GM23338 (cell line): ENCODE results near the gene IZUMO4. TPM values are rescaled to one million over a fixed set of nuclear protein-coding genes. Genes with fewer than 3 reads are reported as not detected.

Experiments used
- ATAC-seq: fragments of 200-7000 bp; cut with Tn5 transposase; 3 replicates; pipeline ENCODE4 v1.9.1; 2020
- DNase-seq: peaks from one replicate; pipeline ENCODE4 v3.0.0-alpha.2; 2015; ENCODE audit warnings: low spot score
- H2AFZ ChIP-seq: fragments of 200-600 bp; sonication (generic); 2 replicates; pipeline ENCODE4 v1.8.0; 2016; ENCODE audit warnings: antibody characterized with exemption, mild to moderate bottlenecking, moderate library complexity
- H3F3A ChIP-seq: fragments of 200-600 bp; sonication (generic); replicated peaks from 2 replicates; pipeline ENCODE4 v1.8.0; 2017; ENCODE audit warnings: antibody characterized with exemption, mixed run types, low read depth
- H3K27ac ChIP-seq: fragments of 200-600 bp; sonication (generic); 2 replicates; pipeline ENCODE4 v1.6.1; 2016; ENCODE audit warnings: low read depth
- H3K27me3 ChIP-seq: fragments of 200-600 bp; sonication (generic); 2 replicates; pipeline ENCODE4 v1.8.0; 2016; ENCODE audit warnings: mild to moderate bottlenecking, mixed run types, moderate library complexity; ENCODE audit not compliant: insufficient read depth
- H3K36me3 ChIP-seq: fragments of 200-600 bp; sonication (generic); 2 replicates; pipeline ENCODE4 v1.8.0; 2016; ENCODE audit warnings: mild to moderate bottlenecking; ENCODE audit not compliant: insufficient read depth
- H3K4me1 ChIP-seq: fragments of 200-600 bp; sonication (generic); 2 replicates; pipeline ENCODE4 v1.8.0; 2016; ENCODE audit warnings: mild to moderate bottlenecking, moderate library complexity; ENCODE audit not compliant: insufficient read depth
- H3K4me2 ChIP-seq: fragments of 200-600 bp; sonication (generic); 2 replicates; pipeline ENCODE4 v1.7.1; 2017; ENCODE audit warnings: mixed run types
- H3K4me3 ChIP-seq: fragments of 200-600 bp; sonication (generic); 2 replicates; pipeline ENCODE4 v1.6.1; 2016; ENCODE audit warnings: mixed run types
- H3K79me2 ChIP-seq: fragments of 200-600 bp; sonication (generic); replicated peaks from 2 replicates; pipeline ENCODE4 v1.8.0; 2017; ENCODE audit warnings: mild to moderate bottlenecking; ENCODE audit not compliant: insufficient read depth
- H3K9me2 ChIP-seq: fragments of 200-600 bp; sonication (generic); 2 replicates; pipeline ENCODE4 v1.8.0; 2017; ENCODE audit not compliant: insufficient read depth
- H4K20me1 ChIP-seq: fragments of 200-600 bp; sonication (generic); replicated peaks from 2 replicates; pipeline ENCODE4 v1.8.0; 2017; ENCODE audit warnings: mild to moderate bottlenecking; ENCODE audit not compliant: insufficient read depth
- H3K27ac Mint-ChIP-seq: 2 replicates; pipeline ENCODE4 v1.8.0; 2020; ENCODE audit warnings: inconsistent platforms, mild to moderate bottlenecking, moderate library complexity, mixed read lengths
- H3K27me3 Mint-ChIP-seq: 3 replicates; pipeline ENCODE4 v1.8.0; 2022; ENCODE audit warnings: low read depth, mild to moderate bottlenecking, moderate library complexity, mixed read lengths, inconsistent platforms; ENCODE audit not compliant: insufficient read depth, poor library complexity
- H3K36me3 Mint-ChIP-seq: 3 replicates; pipeline ENCODE4 v1.8.0; 2021; ENCODE audit warnings: low read depth, mild to moderate bottlenecking, inconsistent platforms, moderate library complexity, mixed read lengths
- H3K4me1 Mint-ChIP-seq: 3 replicates; pipeline ENCODE4 v1.8.0; 2020; ENCODE audit warnings: mild to moderate bottlenecking, inconsistent platforms, mixed read lengths
- H3K4me3 Mint-ChIP-seq: 3 replicates; pipeline ENCODE4 v1.8.0; 2021; ENCODE audit warnings: moderate library complexity, mild to moderate bottlenecking, inconsistent platforms, mixed read lengths
- H3K9me3 Mint-ChIP-seq: 3 replicates; pipeline ENCODE4 v1.8.0; 2020; ENCODE audit warnings: moderate library complexity, mild to moderate bottlenecking, inconsistent platforms, mixed read lengths
- CREB1 ChIP-seq: fragments of 250-450 bp; sonication (Bioruptor Pico); IDR thresholded peaks from 2 replicates; pipeline ENCODE4 v1.5.0; 2020; ENCODE audit warnings: low read depth, mild to moderate bottlenecking, moderate library complexity
- CTCF ChIP-seq, 2 experiments: fragments of 200-600 bp in 1 of 2; sonication (generic) in 1 of 2; conservative IDR thresholded peaks; 2 replicates each; pipeline versions ENCODE4 v1.5.1 to v1.6.1; 2016 to 2017; ENCODE audit warnings: antibody characterized with exemption in 2 of 2, low read depth in 2 of 2, mild to moderate bottlenecking in 2 of 2, moderate library complexity in 1 of 2
- ETS1 ChIP-seq: IDR thresholded peaks from 2 replicates; pipeline ENCODE4 v1.6.1; 2016; ENCODE audit warnings: antibody characterized with exemption
- EZH2 ChIP-seq: fragments of 200-600 bp; sonication (generic); IDR thresholded peaks from one replicate; pipeline ENCODE4 v1.8.0; 2017; ENCODE audit warnings: antibody characterized with exemption, mild to moderate bottlenecking, low read depth; ENCODE audit not compliant: unreplicated experiment
- EZH2phosphoT487 ChIP-seq: fragments of 200-600 bp; sonication (generic); IDR thresholded peaks from one replicate; pipeline ENCODE4 v1.8.1; 2018; ENCODE audit warnings: antibody characterized with exemption; ENCODE audit not compliant: unreplicated experiment
- JUNB ChIP-seq: IDR thresholded peaks from one replicate; pipeline ENCODE4 v1.6.1; 2016; ENCODE audit warnings: antibody characterized with exemption; ENCODE audit not compliant: unreplicated experiment
- NANOG ChIP-seq: IDR thresholded peaks from 2 replicates; pipeline ENCODE4 v1.6.1; 2016; ENCODE audit warnings: antibody characterized with exemption, borderline replicate concordance
- POLR2AphosphoS5 ChIP-seq: IDR thresholded peaks from 2 replicates; pipeline ENCODE4 v1.6.1; 2016; ENCODE audit warnings: antibody characterized with exemption, low read depth
- REST ChIP-seq: IDR thresholded peaks from one replicate; pipeline ENCODE4 v1.6.1; 2018; ENCODE audit warnings: antibody characterized with exemption; ENCODE audit not compliant: unreplicated experiment
- STAT1 ChIP-seq: IDR thresholded peaks from one replicate; pipeline ENCODE4 v1.6.1; 2016; ENCODE audit warnings: antibody characterized with exemption; ENCODE audit not compliant: unreplicated experiment
- ZNF114 ChIP-seq: fragments of 250-450 bp; sonication (Bioruptor Pico); IDR thresholded peaks from 2 replicates; pipeline ENCODE4 v1.5.0; 2020; ENCODE audit warnings: mild to moderate bottlenecking, moderate library complexity
- ZNF331 ChIP-seq: fragments of 250-450 bp; sonication (Bioruptor Pico); IDR thresholded peaks from 2 replicates; pipeline ENCODE4 v1.5.0; 2020; ENCODE audit warnings: low read depth, mild to moderate bottlenecking, moderate library complexity
- ZNF462 ChIP-seq: fragments of 250-450 bp; sonication (Bioruptor Pico); IDR thresholded peaks from 2 replicates; pipeline ENCODE4 v1.5.0; 2020; ENCODE audit warnings: mild to moderate bottlenecking, moderate library complexity
- polyA plus RNA-seq: library from polyadenylated mRNA; unstranded; fragments of >200 nt; fragmentation: Nextera tagmentation; extraction: Ambion mirVana; gene quantifications from 2 replicates; pipeline ENCODE4 v1.2.1, GENCODE V29; 2016
- total RNA-seq: library from RNA; depleted of rRNA; stranded (reverse); fragments of >200 nt; shearing (Covaris generic); gene quantifications from 2 replicates; pipeline ENCODE4 v1.2.3, GENCODE V29; 2014

IZUMO4 gene
- total and polyA plus RNA-seq, 2 experiments from 2014 or later, result 0.57 to 2.2 TPM

- Histone ChIP-seq H3K27ac (no peak overlapping the region), H3K9me2 (no peaks in the 10 kb centered on the region), H3K79me2 (peaks cover 18% of the 10 kb centered on the region), H2AFZ (no peak overlapping the region), H4K20me1 (peaks cover 21% of the 10 kb centered on the region), H3K27me3 (no peaks in the 10 kb centered on the region), H3F3A (0 out of 2 replicates have a peak, but pooled peaks cover 8% of the 10 kb centered on the region), H3K4me1 (no peaks in the 10 kb centered on the region), H3K36me3 (peaks cover 25% of the 10 kb centered on the region), H3K4me2 (no peak overlapping the region), H3K4me3 (no peak overlapping the region)
- peaks cover 67% of the 10 kb centered on the region for H3K36me3 Mint-ChIP-seq
- H3K4me1 Mint-ChIP-seq, result no peaks in the 10 kb centered on the region; the same call in 2 of the 3 replicates
- DNase-seq, result no peak
- no peak overlapping the region for H3K4me3 Mint-ChIP-seq
- no peak for ATAC-seq
- peaks cover 3% of the 10 kb centered on the region for H3K27me3 Mint-ChIP-seq
- no peak overlapping the region for H3K27ac Mint-ChIP-seq
- H3K9me3 Mint-ChIP-seq, result no peaks in the 10 kb centered on the region
- TF ChIP-seq ZNF462 (CRISPR knock-in tag) (no peak), CTCF (conservative IDR thresholded peaks at IDR 0.05; ENCODE audit: low read depth in 2 of 2) (no peak), ZNF331 (CRISPR knock-in tag) (no peak), JUNB (no peak), NANOG (no peak), STAT1 (no peak), POLR2AphosphoS5 (no peak), CREB1 (CRISPR knock-in tag) (no peak), REST (no peak), ZNF114 (CRISPR knock-in tag) (no peak), ETS1 (no peak), EZH2phosphoT487 (no peak), EZH2 (no peak)
Observed at GRCh38 chr19:2129892-2130770, 33.4 kb downstream of the IZUMO4 start.
